Measurements from ENCODE around the gene DCAF11. TPM values are rescaled to one million over a fixed set of nuclear protein-coding genes. Genes with fewer than 3 reads are reported as not detected.

The DCAF11 gene
- total and polyA plus RNA-seq, 2 of the 13 experiments (the other 11 are each of a cell fraction or from before 2014, with no cell fraction given), result 150 to 257 TPM

DNA sequence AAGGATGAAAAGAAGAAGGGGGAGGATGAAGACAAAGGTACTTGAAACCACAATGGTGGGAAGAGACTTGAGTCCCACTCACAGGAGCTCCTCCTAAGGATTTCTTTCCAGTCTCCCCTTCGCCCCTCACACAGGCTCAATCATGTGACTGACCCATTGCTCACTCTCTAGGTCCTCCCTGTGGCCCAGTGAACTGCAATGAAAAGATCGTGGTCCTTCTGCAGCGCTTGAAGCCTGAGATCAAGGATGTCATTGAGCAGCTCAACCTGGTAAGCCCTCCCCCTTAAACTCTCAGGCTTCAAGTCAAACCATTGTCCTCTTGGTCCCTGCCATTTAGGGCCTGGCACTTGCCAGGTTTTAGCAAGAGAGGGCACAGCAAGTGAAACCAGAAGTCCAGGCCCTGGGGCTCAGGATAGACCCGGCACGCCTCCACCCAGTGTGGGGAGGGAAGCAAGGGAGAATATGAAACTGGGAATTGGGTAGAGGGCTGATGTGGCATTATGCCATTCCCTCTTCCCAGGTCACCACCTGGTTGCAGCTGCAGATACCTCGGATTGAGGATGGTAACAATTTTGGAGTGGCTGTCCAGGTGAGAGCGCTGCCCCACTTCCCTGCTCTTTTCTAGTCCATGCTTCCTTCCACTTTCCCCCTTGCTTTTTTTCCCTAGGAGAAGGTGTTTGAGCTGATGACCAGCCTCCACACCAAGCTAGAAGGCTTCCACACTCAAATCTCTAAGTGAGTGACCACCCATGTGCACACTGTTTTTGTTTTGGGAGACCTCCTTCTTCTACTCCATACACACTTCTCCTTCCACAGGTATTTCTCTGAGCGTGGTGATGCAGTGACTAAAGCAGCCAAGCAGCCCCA, 23.2 kb downstream of the DCAF11 start (continued):
- TF ChIP-seq ZKSCAN1 (IDR thresholded peaks at IDR 0.05; ENCODE audit: low read length) (no peak), MED1 (CRISPR knock-in tag; IDR thresholded peaks at IDR 0.05) (0 out of 2 replicates have a peak, but pooled peaks have one; percentile 7), ZNF224 (CRISPR knock-in tag; IDR thresholded peaks at IDR 0.05) (no peak), SP1 (IDR thresholded peaks at IDR 0.05) (no peak), SP1 (CRISPR knock-in tag; IDR thresholded peaks at IDR 0.05) (no peak), ETV5 (CRISPR knock-in tag; IDR thresholded peaks at IDR 0.05; ENCODE audit: borderline replicate concordance) (no peak; the same call in 1 of the 2 replicates), RBFOX2 (IDR thresholded peaks at IDR 0.05; ENCODE audit: low read depth, low read length) (peak; percentile 57), TP53 (CRISPR knock-in tag; conservative IDR thresholded peaks at IDR 0.05) (no peak)
- TF ChIP-seq, protein P1, sequence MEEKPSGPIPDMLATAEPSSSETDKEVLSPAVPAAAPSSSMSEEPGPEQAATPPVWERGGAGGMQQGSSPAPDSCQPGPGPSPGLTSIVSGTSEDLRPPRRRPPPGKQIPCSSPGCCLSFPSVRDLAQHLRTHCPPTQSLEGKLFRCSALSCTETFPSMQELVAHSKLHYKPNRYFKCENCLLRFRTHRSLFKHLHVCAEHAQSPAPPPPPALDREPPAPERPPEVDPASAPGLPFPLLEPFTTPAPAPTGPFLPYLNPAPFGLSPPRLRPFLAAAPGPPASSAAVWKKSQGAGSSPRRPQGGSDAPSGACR (CRISPR knock-in tag; IDR thresholded peaks at IDR 0.05), result no peak
- TF ChIP-seq, protein P2, sequence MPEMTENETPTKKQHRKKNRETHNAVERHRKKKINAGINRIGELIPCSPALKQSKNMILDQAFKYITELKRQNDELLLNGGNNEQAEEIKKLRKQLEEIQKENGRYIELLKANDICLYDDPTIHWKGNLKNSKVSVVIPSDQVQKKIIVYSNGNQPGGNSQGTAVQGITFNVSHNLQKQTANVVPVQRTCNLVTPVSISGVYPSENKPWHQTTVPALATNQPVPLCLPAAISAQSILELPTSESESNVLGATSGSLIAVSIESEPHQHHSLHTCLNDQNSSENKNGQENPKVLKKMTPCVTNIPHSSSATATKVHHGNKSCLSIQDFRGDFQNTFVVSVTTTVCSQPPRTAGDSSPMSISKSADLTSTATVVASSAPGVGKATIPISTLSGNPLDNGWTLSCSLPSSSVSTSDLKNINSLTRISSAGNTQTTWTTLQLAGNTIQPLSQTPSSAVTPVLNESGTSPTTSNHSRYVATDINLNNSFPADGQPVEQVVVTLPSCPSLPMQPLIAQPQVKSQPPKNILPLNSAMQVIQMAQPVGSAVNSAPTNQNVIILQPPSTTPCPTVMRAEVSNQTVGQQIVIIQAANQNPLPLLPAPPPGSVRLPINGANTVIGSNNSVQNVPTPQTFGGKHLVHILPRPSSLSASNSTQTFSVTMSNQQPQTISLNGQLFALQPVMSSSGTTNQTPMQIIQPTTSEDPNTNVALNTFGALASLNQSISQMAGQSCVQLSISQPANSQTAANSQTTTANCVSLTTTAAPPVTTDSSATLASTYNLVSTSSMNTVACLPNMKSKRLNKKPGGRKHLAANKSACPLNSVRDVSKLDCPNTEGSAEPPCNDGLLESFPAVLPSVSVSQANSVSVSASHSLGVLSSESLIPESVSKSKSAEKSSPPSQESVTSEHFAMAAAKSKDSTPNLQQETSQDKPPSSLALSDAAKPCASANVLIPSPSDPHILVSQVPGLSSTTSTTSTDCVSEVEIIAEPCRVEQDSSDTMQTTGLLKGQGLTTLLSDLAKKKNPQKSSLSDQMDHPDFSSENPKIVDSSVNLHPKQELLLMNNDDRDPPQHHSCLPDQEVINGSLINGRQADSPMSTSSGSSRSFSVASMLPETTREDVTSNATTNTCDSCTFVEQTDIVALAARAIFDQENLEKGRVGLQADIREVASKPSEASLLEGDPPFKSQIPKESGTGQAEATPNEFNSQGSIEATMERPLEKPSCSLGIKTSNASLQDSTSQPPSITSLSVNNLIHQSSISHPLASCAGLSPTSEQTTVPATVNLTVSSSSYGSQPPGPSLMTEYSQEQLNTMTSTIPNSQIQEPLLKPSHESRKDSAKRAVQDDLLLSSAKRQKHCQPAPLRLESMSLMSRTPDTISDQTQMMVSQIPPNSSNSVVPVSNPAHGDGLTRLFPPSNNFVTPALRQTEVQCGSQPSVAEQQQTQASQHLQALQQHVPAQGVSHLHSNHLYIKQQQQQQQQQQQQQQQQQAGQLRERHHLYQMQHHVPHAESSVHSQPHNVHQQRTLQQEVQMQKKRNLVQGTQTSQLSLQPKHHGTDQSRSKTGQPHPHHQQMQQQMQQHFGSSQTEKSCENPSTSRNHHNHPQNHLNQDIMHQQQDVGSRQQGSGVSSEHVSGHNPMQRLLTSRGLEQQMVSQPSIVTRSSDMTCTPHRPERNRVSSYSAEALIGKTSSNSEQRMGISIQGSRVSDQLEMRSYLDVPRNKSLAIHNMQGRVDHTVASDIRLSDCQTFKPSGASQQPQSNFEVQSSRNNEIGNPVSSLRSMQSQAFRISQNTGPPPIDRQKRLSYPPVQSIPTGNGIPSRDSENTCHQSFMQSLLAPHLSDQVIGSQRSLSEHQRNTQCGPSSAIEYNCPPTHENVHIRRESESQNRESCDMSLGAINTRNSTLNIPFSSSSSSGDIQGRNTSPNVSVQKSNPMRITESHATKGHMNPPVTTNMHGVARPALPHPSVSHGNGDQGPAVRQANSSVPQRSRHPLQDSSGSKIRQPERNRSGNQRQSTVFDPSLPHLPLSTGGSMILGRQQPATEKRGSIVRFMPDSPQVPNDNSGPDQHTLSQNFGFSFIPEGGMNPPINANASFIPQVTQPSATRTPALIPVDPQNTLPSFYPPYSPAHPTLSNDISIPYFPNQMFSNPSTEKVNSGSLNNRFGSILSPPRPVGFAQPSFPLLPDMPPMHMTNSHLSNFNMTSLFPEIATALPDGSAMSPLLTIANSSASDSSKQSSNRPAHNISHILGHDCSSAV (CRISPR knock-in tag; IDR thresholded peaks at IDR 0.05; ENCODE audit: borderline replicate concordance), result no peak
